Kidney epithelial cell (primary cell): ENCODE data around the gene GNAZ. TPM values are rescaled to one million over a fixed set of nuclear protein-coding genes. Genes with fewer than 3 reads are reported as not detected.
"Not testable (repeated sequence)": the region's sequence is repeated elsewhere in the genome, so short reads cannot be mapped to it uniquely, and the experiment has no call there.

Experiments used
- DNase-seq: peaks from one replicate; pipeline ENCODE4 v3.0.0-alpha.2; 2010; ENCODE audit warnings: low read depth
- H3K27me3 ChIP-seq: 2 replicates; pipeline ENCODE4 v1.6.0; 2011; ENCODE audit warnings: low read length; ENCODE audit not compliant: control insufficient read depth, insufficient read depth
- H3K36me3 ChIP-seq: 2 replicates; pipeline ENCODE4 v1.5.1; 2011; ENCODE audit warnings: low read length; ENCODE audit not compliant: control insufficient read depth, insufficient read depth
- H3K4me3 ChIP-seq: 2 replicates; pipeline ENCODE4 v1.5.1; 2011; ENCODE audit warnings: low read depth, mild to moderate bottlenecking, control low read depth, low read length
- total RNA-seq: library from RNA; depleted of rRNA; stranded (reverse); fragments of >200 nt; gene quantifications from 2 replicates; pipeline ENCODE4 v1.2.3, GENCODE V29; 2015
- TF ChIP-seq, protein P1 (sequence below): IDR thresholded peaks from 2 replicates; pipeline ENCODE4 v1.5.1; 2011; ENCODE audit warnings: mild to moderate bottlenecking, moderate library complexity, low read length, control low read depth, inconsistent platforms; ENCODE audit not compliant: insufficient read depth, poor library complexity, severe bottlenecking

GNAZ gene
- total RNA-seq, 1 donor from 2014 or later = 9.2 TPM

DNA sequence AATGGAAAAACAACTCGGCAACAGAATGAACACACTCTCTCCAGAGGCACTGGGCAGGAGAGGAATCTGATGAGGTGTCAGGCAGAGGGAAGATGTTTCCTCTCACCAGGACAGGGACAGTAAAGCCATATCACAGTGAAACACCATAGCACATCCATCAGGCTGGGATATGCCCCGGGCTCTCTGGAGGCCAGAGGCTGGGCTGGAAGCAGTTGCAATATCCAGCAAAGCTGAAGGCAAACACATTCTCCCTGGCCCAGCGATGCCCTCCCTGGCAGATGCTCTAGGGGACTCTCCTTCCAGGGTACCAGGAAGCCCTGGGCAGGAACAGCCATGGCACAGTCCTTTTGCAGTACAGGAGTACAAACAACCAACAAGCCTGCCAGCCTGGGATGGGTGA lies 60.4 kb downstream of the GNAZ start:
- TF ChIP-seq, protein P1, sequence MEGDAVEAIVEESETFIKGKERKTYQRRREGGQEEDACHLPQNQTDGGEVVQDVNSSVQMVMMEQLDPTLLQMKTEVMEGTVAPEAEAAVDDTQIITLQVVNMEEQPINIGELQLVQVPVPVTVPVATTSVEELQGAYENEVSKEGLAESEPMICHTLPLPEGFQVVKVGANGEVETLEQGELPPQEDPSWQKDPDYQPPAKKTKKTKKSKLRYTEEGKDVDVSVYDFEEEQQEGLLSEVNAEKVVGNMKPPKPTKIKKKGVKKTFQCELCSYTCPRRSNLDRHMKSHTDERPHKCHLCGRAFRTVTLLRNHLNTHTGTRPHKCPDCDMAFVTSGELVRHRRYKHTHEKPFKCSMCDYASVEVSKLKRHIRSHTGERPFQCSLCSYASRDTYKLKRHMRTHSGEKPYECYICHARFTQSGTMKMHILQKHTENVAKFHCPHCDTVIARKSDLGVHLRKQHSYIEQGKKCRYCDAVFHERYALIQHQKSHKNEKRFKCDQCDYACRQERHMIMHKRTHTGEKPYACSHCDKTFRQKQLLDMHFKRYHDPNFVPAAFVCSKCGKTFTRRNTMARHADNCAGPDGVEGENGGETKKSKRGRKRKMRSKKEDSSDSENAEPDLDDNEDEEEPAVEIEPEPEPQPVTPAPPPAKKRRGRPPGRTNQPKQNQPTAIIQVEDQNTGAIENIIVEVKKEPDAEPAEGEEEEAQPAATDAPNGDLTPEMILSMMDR = no peak
- no peak overlapping the region for H3K4me3 ChIP-seq
- H3K36me3 ChIP-seq = no peaks in the 10 kb centered on the region

DNA sequence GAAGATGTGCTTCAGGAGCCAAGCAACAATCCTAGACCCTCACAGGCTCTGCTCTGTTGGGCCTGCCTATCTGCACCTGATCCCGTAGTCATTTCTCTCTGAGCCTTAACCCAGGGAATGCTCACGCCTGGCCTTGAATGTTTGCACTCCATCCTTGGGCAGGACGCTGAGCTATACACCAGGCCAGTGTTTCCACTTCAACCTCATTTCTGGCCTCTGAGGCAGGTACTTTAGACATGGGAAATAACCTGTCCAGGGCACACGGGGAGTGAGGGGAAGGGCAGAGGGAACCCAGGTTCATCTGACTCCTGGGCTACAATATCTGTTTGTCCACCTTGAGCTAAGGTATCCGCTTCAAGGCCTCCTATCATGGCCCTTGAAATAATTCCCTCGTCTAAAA lies 61.6 kb downstream of the GNAZ start:
- TF ChIP-seq, protein P1 = no peak
- Histone ChIP-seq H3K27me3 (no peaks in the 10 kb centered on the region), H3K4me3 (no peak overlapping the region), H3K36me3 (no peaks in the 10 kb centered on the region)
- DNase-seq = no peak

More for the DNA sequence above, 60.4 kb downstream of the GNAZ start:
- no peaks in the 10 kb centered on the region for H3K27me3 ChIP-seq
- no peak for DNase-seq

DNA sequence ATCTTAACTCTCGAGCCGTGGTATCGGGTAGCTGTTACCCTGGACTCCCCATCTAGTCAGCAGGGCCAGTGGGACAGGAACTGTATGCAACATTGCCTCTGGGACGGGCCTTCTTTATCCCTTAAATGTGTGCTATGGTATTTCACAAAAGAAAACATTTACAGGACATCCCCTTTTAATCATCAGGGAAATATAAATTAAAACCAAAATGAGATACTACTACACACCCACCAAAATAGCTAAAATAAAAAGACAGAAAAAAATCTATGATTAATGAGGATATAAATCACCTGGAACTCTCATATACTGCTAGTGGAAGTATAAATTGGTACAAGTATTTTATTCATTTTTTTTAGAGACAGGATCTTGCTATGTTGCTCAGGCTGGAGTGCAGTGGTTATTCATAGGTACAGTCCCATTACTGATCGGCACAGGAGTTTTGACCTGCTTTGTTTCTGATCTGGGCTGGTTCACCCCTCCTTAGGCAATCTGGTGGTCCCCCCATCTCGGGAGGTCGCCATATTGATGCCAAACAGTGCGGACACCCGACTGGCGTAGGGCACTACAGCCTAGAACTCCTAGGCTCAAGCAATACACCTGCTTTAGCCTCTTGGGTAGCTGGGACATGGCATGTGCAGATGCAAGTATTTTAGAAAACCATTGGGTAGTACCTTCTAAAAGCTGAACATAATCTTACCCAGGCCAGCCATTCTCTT lies 62.2 kb downstream of the GNAZ start:
- H3K36me3 ChIP-seq = no peaks in the 10 kb centered on the region
- TF ChIP-seq, protein P1 = no peak
- DNase-seq = no peak
- H3K4me3 ChIP-seq = no peak overlapping the region
- no peaks in the 10 kb centered on the region for H3K27me3 ChIP-seq

DNA sequence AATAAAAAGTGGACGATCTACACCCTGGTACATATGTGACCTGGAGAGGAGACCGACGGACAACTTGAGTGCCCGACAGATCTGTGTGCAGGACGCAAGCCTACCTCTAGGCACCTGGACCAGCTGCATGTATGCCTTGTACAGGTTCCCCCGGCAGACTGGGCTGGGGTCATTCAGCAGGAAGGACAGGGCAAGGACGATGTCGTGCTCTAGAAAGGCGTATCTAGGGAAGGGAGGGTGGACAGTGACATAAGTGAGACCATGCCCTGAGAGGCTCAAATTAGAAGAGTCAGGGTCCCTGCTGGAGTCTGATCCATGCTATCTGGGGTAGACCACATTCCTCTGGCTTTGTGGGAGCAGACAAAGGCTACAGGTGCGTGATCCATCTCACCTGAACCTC lies 63.6 kb downstream of the GNAZ start:
- no peak for DNase-seq
- Histone ChIP-seq H3K27me3 (no peaks in the 10 kb centered on the region), H3K4me3 (no peak overlapping the region), H3K36me3 (no peaks in the 10 kb centered on the region)
- TF ChIP-seq, protein P1 = no peak

DNA sequence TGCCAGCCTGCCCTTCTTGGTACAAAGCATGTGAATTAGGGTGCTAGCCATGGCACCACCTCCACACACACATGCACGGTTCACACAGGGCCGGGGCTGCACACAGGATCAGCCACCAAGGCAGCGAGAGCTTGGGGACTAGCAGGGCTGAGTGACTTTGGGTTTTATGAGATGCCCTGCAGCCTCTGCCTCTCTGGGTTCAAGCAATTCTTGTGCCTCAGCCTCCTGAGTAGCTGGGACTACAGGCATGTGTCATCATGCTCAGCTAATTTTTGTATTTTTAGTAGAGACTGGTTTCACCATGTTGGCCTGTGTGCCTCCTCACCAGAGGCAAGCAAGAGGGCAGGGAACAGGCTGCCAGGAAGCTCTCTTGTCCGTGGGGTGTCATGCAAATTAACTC lies 66.7 kb downstream of the GNAZ start:
- H3K4me3 ChIP-seq, H3K27me3 ChIP-seq, DNase-seq, H3K36me3 ChIP-seq: not testable (repeated sequence)

DNA sequence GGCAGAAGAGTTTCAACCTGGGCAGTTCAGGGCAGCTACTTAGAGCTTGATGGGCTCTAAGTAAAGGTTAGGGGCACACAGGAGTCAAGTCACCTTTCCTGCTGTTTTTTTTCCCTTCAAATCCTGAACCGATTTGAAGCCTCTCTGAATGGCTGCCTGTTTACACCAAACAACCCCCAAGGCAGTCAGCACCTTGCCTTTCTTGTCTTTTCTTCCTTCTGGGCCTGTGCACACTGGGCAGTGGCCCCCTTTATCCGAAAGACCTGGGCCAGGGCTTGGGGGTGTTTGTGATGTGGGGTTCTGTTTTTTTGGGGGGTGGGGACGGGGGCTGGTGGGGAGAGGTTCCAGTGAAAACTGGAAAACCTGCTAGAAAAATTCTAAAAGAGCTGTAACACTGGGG lies 67.1 kb downstream of the GNAZ start:
- Histone ChIP-seq H3K36me3 (no peaks in the 10 kb centered on the region), H3K4me3 (no peak overlapping the region), H3K27me3 (no peaks in the 10 kb centered on the region)
- no peak for DNase-seq
- TF ChIP-seq, protein P1 = no peak
